OCI-LY1 (cell line): ENCODE measurements around the gene PRKAR2B.

Experiments
- H2AFZ ChIP-seq: fragments of 200-600 bp; sonication (generic), shearing (Covaris generic); 2 replicates; pipeline ENCODE4 v1.6.0; 2014; ENCODE audit warnings: antibody characterized with exemption, mild to moderate bottlenecking, low read length
- H3F3A ChIP-seq: fragments of 200-600 bp; sonication (generic), shearing (Covaris generic); 2 replicates; pipeline ENCODE4 v1.6.0; 2014; ENCODE audit warnings: mild to moderate bottlenecking, antibody characterized with exemption, low read length, moderate library complexity; ENCODE audit not compliant: insufficient read depth
- H3K27ac ChIP-seq: fragments of 200-600 bp; sonication (generic); 2 replicates; pipeline ENCODE4 v1.5.1; 2014; ENCODE audit warnings: low read length, mixed run types, mild to moderate bottlenecking, low read depth; ENCODE audit not compliant: poor library complexity, severe bottlenecking
- H3K27me3 ChIP-seq: fragments of 200-600 bp; sonication (generic); 2 replicates; pipeline ENCODE4 v1.6.0; 2014; ENCODE audit warnings: antibody characterized with exemption, mild to moderate bottlenecking, low read length, moderate library complexity; ENCODE audit not compliant: insufficient read depth
- H3K36me3 ChIP-seq: fragments of 200-600 bp; sonication (generic); 2 replicates; pipeline ENCODE4 v1.6.1; 2014; ENCODE audit warnings: mild to moderate bottlenecking, antibody characterized with exemption, low read length, moderate library complexity, mixed read lengths; ENCODE audit not compliant: insufficient read depth
- H3K4me1 ChIP-seq: fragments of 200-600 bp; sonication (generic); 2 replicates; pipeline ENCODE4 v1.5.1; 2014; ENCODE audit warnings: mild to moderate bottlenecking, low read length, moderate library complexity; ENCODE audit not compliant: insufficient read depth, severe bottlenecking
- H3K4me2 ChIP-seq: fragments of 200-600 bp; sonication (generic), shearing (Covaris generic); 2 replicates; pipeline ENCODE4 v1.6.1; 2014; ENCODE audit warnings: low read length
- H3K4me3 ChIP-seq: fragments of 200-600 bp; sonication (generic); 2 replicates; pipeline ENCODE4 v1.5.1; 2014; ENCODE audit warnings: low read length, low read depth, mild to moderate bottlenecking, mixed read lengths; ENCODE audit not compliant: poor library complexity, severe bottlenecking
- H3K79me2 ChIP-seq: fragments of 200-600 bp; shearing (Covaris generic); 2 replicates; pipeline ENCODE4 v1.6.1; 2016; ENCODE audit warnings: mixed run types, low read length, mixed read lengths; ENCODE audit not compliant: insufficient read depth
- H3K9ac ChIP-seq: fragments of 200-600 bp; sonication (generic), shearing (Covaris generic); 2 replicates; pipeline ENCODE4 v1.6.1; 2014; ENCODE audit warnings: mild to moderate bottlenecking, low read length, mixed read lengths
- H3K9me2 ChIP-seq: fragments of 200-600 bp; sonication (generic), shearing (Covaris generic); 2 replicates; pipeline ENCODE4 v1.6.1; 2014; ENCODE audit warnings: low read depth, mild to moderate bottlenecking, low read length, mixed read lengths
- H3K9me3 ChIP-seq: fragments of 200-600 bp; shearing (Covaris generic); 2 replicates; pipeline ENCODE4 v1.6.1; 2014; ENCODE audit warnings: low read length, mixed read lengths
- H4K20me1 ChIP-seq: fragments of 200-600 bp; sonication (generic), shearing (Covaris generic); 2 replicates; pipeline ENCODE4 v1.6.0; 2016; ENCODE audit warnings: mild to moderate bottlenecking, low read length; ENCODE audit not compliant: insufficient read depth
- EZH2 ChIP-seq: fragments of 200-600 bp; sonication (generic), shearing (Covaris generic); IDR thresholded peaks from 2 replicates; pipeline ENCODE4 v1.8.0; 2017; ENCODE audit warnings: borderline replicate concordance, mixed run types, mild to moderate bottlenecking, antibody characterized with exemption, low read length, moderate library complexity, mixed read lengths
- TF ChIP-seq, protein P1 (sequence below): fragments of 200-600 bp; sonication (generic), shearing (Covaris generic); IDR thresholded peaks from 2 replicates; pipeline ENCODE4 v1.5.1; 2017; ENCODE audit warnings: mild to moderate bottlenecking, antibody characterized with exemption, low read length, moderate library complexity, mixed read lengths

The PRKAR2B gene

DNA sequence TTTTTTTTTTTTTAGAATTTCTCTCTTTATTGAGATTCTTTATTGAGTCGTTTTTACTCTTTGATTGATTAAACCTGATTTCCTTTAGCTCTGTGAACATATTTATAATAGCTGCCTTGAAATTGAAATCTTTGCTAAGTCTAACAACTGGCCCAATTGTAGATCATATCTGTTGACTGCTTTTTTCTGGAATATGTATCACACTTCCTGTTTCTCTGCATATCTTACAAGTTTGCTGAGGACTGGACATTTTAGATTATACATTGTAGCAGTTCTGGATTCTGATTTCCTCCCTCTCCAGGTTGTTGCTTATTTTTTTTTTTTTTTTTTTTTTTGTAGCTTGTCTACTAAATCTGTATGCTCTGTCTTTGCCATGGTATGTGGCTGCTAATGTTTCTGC, 56.3 kb downstream of the PRKAR2B start:
- Histone ChIP-seq H3K4me3 (no peak overlapping the region), H3K9me2 (no peaks in the 10 kb centered on the region), H3K9me3 (no peaks in the 10 kb centered on the region), H3K27me3 (no peaks in the 10 kb centered on the region), H3K9ac (no peak overlapping the region), H3K4me1 (no peaks in the 10 kb centered on the region), H3K4me2 (no peak overlapping the region), H3K36me3 (no peaks in the 10 kb centered on the region), H3K27ac (no peak overlapping the region), H2AFZ (no peak overlapping the region), H3F3A (no peaks in the 10 kb centered on the region), H3K79me2 (no peaks in the 10 kb centered on the region), H4K20me1 (no peaks in the 10 kb centered on the region)
- TF ChIP-seq, protein P1, sequence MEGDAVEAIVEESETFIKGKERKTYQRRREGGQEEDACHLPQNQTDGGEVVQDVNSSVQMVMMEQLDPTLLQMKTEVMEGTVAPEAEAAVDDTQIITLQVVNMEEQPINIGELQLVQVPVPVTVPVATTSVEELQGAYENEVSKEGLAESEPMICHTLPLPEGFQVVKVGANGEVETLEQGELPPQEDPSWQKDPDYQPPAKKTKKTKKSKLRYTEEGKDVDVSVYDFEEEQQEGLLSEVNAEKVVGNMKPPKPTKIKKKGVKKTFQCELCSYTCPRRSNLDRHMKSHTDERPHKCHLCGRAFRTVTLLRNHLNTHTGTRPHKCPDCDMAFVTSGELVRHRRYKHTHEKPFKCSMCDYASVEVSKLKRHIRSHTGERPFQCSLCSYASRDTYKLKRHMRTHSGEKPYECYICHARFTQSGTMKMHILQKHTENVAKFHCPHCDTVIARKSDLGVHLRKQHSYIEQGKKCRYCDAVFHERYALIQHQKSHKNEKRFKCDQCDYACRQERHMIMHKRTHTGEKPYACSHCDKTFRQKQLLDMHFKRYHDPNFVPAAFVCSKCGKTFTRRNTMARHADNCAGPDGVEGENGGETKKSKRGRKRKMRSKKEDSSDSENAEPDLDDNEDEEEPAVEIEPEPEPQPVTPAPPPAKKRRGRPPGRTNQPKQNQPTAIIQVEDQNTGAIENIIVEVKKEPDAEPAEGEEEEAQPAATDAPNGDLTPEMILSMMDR: no peak
- TF ChIP-seq EZH2: no peak

DNA sequence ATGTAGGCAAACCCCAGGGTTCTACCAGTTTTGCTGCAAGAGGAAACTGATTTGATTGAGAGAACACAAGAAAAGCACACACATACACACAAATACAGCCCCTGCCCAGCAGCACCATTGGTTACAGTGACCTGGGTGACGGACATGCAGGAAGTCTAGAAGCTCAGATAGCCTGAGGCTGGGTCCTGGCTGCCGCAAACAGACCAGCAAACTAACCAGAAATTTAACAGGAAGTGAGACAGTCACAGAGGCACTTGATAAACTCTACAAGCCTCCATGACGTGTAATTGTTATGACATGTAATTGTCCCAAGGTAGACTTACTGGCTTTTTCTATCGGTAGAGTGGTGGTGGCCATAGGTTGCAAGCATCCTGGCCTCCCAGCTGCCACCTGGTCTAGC, 58.9 kb downstream of the PRKAR2B start:
- Histone ChIP-seq H3K4me1 (no peaks in the 10 kb centered on the region), H3K79me2 (no peaks in the 10 kb centered on the region), H3K9me3 (no peaks in the 10 kb centered on the region), H3K27me3 (no peaks in the 10 kb centered on the region; the same call in 1 of the 2 replicates), H3K4me3 (no peak overlapping the region), H3K9me2 (no peaks in the 10 kb centered on the region), H3K27ac (no peak overlapping the region), H3K36me3 (no peaks in the 10 kb centered on the region), H4K20me1 (no peaks in the 10 kb centered on the region), H3F3A (no peaks in the 10 kb centered on the region), H2AFZ (no peak overlapping the region), H3K9ac (no peak overlapping the region), H3K4me2 (no peak overlapping the region)
- TF ChIP-seq EZH2: no peak
- TF ChIP-seq, protein P1: no peak

DNA sequence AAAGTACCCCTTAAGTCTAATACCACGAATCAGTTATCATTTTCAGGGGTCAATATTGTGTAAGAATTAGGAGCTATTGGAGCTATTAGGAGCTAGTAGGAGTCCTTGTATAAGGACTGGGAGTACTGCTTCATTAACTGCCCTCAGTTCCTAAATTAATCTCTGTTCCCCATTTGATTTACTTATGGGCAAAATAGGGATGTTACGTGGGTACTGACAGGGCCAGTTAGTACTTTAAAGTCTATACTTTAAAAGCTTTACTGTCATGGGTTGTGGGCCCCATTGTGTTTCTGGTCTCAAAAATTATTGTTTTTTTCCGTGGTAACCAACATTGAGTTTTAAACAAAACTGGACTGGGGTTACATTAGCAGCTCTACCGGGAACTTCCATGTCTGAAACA, 60.3 kb downstream of the PRKAR2B start:
- H3K9ac ChIP-seq: no peak overlapping the region
- no peaks in the 10 kb centered on the region for H3K36me3 ChIP-seq
- H3K27me3 ChIP-seq: no peaks in the 10 kb centered on the region; the same call in 1 of the 2 replicates
- H3K4me2 ChIP-seq: no peak overlapping the region
- no peaks in the 10 kb centered on the region for H3K79me2 ChIP-seq
- H3F3A ChIP-seq: no peaks in the 10 kb centered on the region
- H3K9me2 ChIP-seq: no peaks in the 10 kb centered on the region
- H2AFZ ChIP-seq: no peak overlapping the region
- H3K9me3 ChIP-seq: no peaks in the 10 kb centered on the region
- no peaks in the 10 kb centered on the region for H3K4me1 ChIP-seq
- H3K4me3 ChIP-seq: no peak overlapping the region
- TF ChIP-seq, protein P1: no peak
- TF ChIP-seq EZH2: no peak
- no peaks in the 10 kb centered on the region for H4K20me1 ChIP-seq
- no peak overlapping the region for H3K27ac ChIP-seq
